K562 (cell line): Measurements from ENCODE around the gene KCNAB2. TPM values are rescaled to one million over a fixed set of nuclear protein-coding genes. Genes with fewer than 3 reads are reported as not detected.

Experiments
- ATAC-seq: fragments of 200-7000 bp; cut with Tn5 transposase; 3 replicates; pipeline ENCODE4 v1.9.1; 2020; ENCODE audit warnings: moderate library complexity
- BruUV-seq: library from RNA; stranded (reverse); fragments of 400-500 nt; replicated peaks from 2 replicates; lab custom pipeline; 2021; lab: Mats Ljungman, UMichigan
- CTCF ChIA-PET: fragments of 300-600 bp; formaldehyde crosslinking; extraction: SDS; loops from one replicate; lab custom pipeline; 2021; ENCODE audit warnings: low intra/inter-chr PET ratio; lab: Yijun Ruan, JAX
- POLR2A ChIA-PET: fragments of 300-600, 350-650 bp; sonication (Branson Sonifier 250); formaldehyde crosslinking; extraction: SDS; loops from one replicate; lab custom pipeline; 2021; ENCODE audit warnings: antibody characterized with exemption, inconsistent platforms; lab: Yijun Ruan, JAX
- DNase-seq, 4 experiments: peaks; one replicate each; pipeline versions ENCODE4 v3.0.0 to v3.0.0-alpha.2; 2011 to 2018; ENCODE audit warnings: low spot score in 3 of 4, mixed read lengths in 3 of 4; ENCODE audit errors: extremely low read depth in 1 of 4
- FAIRE-seq: peaks from 2 replicates; lab custom pipeline; 2011; peaks lifted over from hg19 to GRCh38; lab: Jason Lieb, UNC
- H2AFZ ChIP-seq: 2 replicates; pipeline ENCODE4 v1.6.0; 2011; ENCODE audit warnings: low read depth, low read length, control low read depth, inconsistent platforms
- H3K27ac ChIP-seq: fragments of 200-600 bp; 3 replicates; pipeline ENCODE4 v1.8.0; 2011; ENCODE audit warnings: low read depth, mild to moderate bottlenecking, control low read depth, inconsistent platforms, low read length, moderate library complexity, mixed read lengths; ENCODE audit errors: extremely low read depth
- H3K27me3 ChIP-seq, 2 experiments: fragments of 300-600 bp in 1 of 2; 2 replicates in 1 of 2; 3 replicates in 1 of 2; pipeline versions ENCODE4 v1.6.0 to v1.8.0; 2011; ENCODE audit warnings: inconsistent platforms in 2 of 2, low read length in 2 of 2, mild to moderate bottlenecking in 1 of 2, mixed read lengths in 1 of 2, moderate library complexity in 1 of 2; ENCODE audit not compliant: control insufficient read depth in 2 of 2, insufficient read depth in 2 of 2
- H3K36me3 ChIP-seq: fragments of 300-600 bp; 3 replicates; pipeline ENCODE4 v1.8.0; 2011; ENCODE audit warnings: mild to moderate bottlenecking, low read length, inconsistent platforms; ENCODE audit not compliant: control insufficient read depth, insufficient read depth
- H3K4me1 ChIP-seq, 2 experiments: fragments of 200-600 bp in 1 of 2; replicated peaks in 1 of 2; 2 replicates in 1 of 2; 3 replicates in 1 of 2; pipeline versions ENCODE4 v1.5.1 to v1.8.0; 2011; ENCODE audit warnings: inconsistent platforms in 2 of 2, low read length in 2 of 2, mild to moderate bottlenecking in 1 of 2, mixed read lengths in 1 of 2, moderate library complexity in 1 of 2; ENCODE audit not compliant: control insufficient read depth in 2 of 2, insufficient read depth in 2 of 2
- H3K4me2 ChIP-seq: 2 replicates; pipeline ENCODE4 v1.6.1; 2011; ENCODE audit warnings: low read length, control low read depth, inconsistent platforms, mixed read lengths; ENCODE audit not compliant: insufficient read depth
- H3K4me3 ChIP-seq: fragments of 200-600 bp; sonication (generic), shearing (Covaris generic); 2 replicates; pipeline ENCODE4 v1.5.1; 2016; ENCODE audit warnings: control low read depth, inconsistent platforms
- H3K79me2 ChIP-seq: fragments of 200-600 bp; 3 replicates; pipeline ENCODE4 v1.8.0; 2011; ENCODE audit warnings: low read length, inconsistent platforms; ENCODE audit not compliant: control insufficient read depth, insufficient read depth
- H3K9ac ChIP-seq, 2 experiments: 2 replicates each; pipeline versions ENCODE4 v1.6.0 to v1.6.1; 2011; ENCODE audit warnings: low read depth in 2 of 2, low read length in 2 of 2, control low read depth in 1 of 2, inconsistent platforms in 1 of 2, mild to moderate bottlenecking in 1 of 2, mixed read lengths in 1 of 2; ENCODE audit not compliant: insufficient read depth in 1 of 2
- H3K9me1 ChIP-seq: one replicate; pipeline ENCODE4 v1.6.0; 2011; ENCODE audit warnings: inconsistent platforms, mild to moderate bottlenecking, low read length, moderate library complexity; ENCODE audit not compliant: control insufficient read depth, insufficient read depth
- H3K9me3 ChIP-seq: replicated peaks from 2 replicates; pipeline ENCODE4 v1.5.1; 2011; ENCODE audit warnings: low read depth, low read length, inconsistent platforms; ENCODE audit not compliant: control insufficient read depth, insufficient read depth
- H4K20me1 ChIP-seq: replicated peaks from 2 replicates; pipeline ENCODE4 v1.6.1; 2011; ENCODE audit warnings: low read length, inconsistent platforms, mixed read lengths; ENCODE audit not compliant: control insufficient read depth, insufficient read depth
- BHLHE40 ChIP-seq: IDR thresholded peaks from 2 replicates; pipeline ENCODE4 v1.6.1; 2011; ENCODE audit warnings: low read length, improper control_type of control experiment
- CHD4 ChIP-seq: fragments of 200-600 bp; sonication (generic); IDR thresholded peaks from 3 replicates; pipeline ENCODE4 v1.6.1; 2012; ENCODE audit warnings: low read depth, mild to moderate bottlenecking, mixed read lengths, low read length, inconsistent platforms; ENCODE audit not compliant: insufficient read depth, insufficient replicate concordance, poor library complexity, severe bottlenecking
- CTCF ChIP-seq, 3 experiments: IDR thresholded peaks in 2 of 3; conservative IDR thresholded peaks in 1 of 3; 2 replicates each; pipeline ENCODE4 v1.5.1; 2011 to 2012; ENCODE audit warnings: low read length in 3 of 3, mild to moderate bottlenecking in 3 of 3, control low read depth in 2 of 3, improper control_type of control experiment in 1 of 3, inconsistent platforms in 1 of 3, low read depth in 1 of 3, mixed read lengths in 1 of 3, moderate library complexity in 1 of 3; ENCODE audit not compliant: insufficient read depth in 2 of 3
- GTF2B ChIP-seq: IDR thresholded peaks from 2 replicates; pipeline ENCODE4 v1.6.1; 2011; ENCODE audit not compliant: insufficient read length; ENCODE audit errors: extremely low read depth
- HDGF ChIP-seq: fragments of 450-650 bp; IDR thresholded peaks from 2 replicates; pipeline ENCODE4 v1.6.1; 2016
- JUND ChIP-seq, 2 experiments: IDR thresholded peaks; 2 replicates in 1 of 2; 3 replicates in 1 of 2; pipeline ENCODE4 v1.6.1; 2011; ENCODE audit warnings: borderline replicate concordance in 2 of 2, low read depth in 2 of 2, low read length in 2 of 2, improper control_type of control experiment in 1 of 2, missing biosample characterization in 1 of 2, missing genetic modification characterization in 1 of 2, missing genetic modification reagents in 1 of 2
- KDM1A ChIP-seq, 2 experiments: fragments of 450-650 bp; IDR thresholded peaks; 2 replicates each; pipeline ENCODE4 v1.6.1; 2016; ENCODE audit warnings: mild to moderate bottlenecking in 2 of 2
- PHF21A ChIP-seq: fragments of 450-650 bp; IDR thresholded peaks from 2 replicates; pipeline ENCODE4 v1.6.1; 2017; ENCODE audit warnings: low read depth, borderline replicate concordance
- RAD21 ChIP-seq, 2 experiments: fragments of 250-450 bp in 1 of 2; fragments of 450-650 bp in 1 of 2; sonication (Bioruptor Pico) in 1 of 2; formaldehyde crosslinking in 1 of 2; IDR thresholded peaks in 1 of 2; conservative IDR thresholded peaks in 1 of 2; 2 replicates each; pipeline versions ENCODE4 v1.4.0 to v1.8.0; 2020 to 2022; ENCODE audit warnings: mild to moderate bottlenecking in 2 of 2, moderate library complexity in 1 of 2
- RNF2 ChIP-seq: sonication (generic); IDR thresholded peaks from 2 replicates; pipeline ENCODE4 v1.6.1; 2016
- ZBTB8A ChIP-seq: fragments of 450-650 bp; IDR thresholded peaks from 2 replicates; pipeline ENCODE4 v1.6.1; 2018; ENCODE audit warnings: mild to moderate bottlenecking, moderate library complexity; ENCODE audit not compliant: partially characterized antibody
- ZKSCAN1 ChIP-seq: fragments of 150-350 bp; IDR thresholded peaks from 2 replicates; pipeline ENCODE4 v1.6.1; 2016; ENCODE audit warnings: low read depth, low read length
- ZNF668 ChIP-seq: fragments of 250-450 bp; sonication (Bioruptor Pico); IDR thresholded peaks from 2 replicates; pipeline ENCODE4 v1.8.0; 2022; ENCODE audit warnings: mild to moderate bottlenecking, inconsistent platforms
- ZNF77 ChIP-seq: fragments of 250-450 bp; sonication (Bioruptor Pico); IDR thresholded peaks from 2 replicates; pipeline ENCODE4 v1.5.0; 2020
- WGBS: fragments of 100-300 bp; shearing (Covaris generic); methylation state at CpG from one replicate; pipeline ENCODE4 v1.1.6; 2016; ENCODE audit warnings: low coverage, mixed read lengths; ENCODE audit not compliant: insufficient coverage; ENCODE audit errors: missing lambda C conversion rate; 5-methylcytosine and 5-hydroxymethylcytosine counted together
- in situ Hi-C: fragments of 300-500 bp; cut with MboI; formaldehyde crosslinking; loops from 4 replicates; pipeline ENCODE4 v1.15.0; 2018; ENCODE audit warnings: inconsistent platforms, mixed read lengths
- intact Hi-C: fragments of 100-400 bp; cut with micrococcal nuclease; formaldehyde crosslinking; loops from 2 replicates; pipeline ENCODE4 v1.14.2; 2022
- polyA plus RNA-seq, 8 experiments: library from polyadenylated mRNA; depleted of rRNA in 4 of 8; stranded (reverse) in 5 of 8; unstranded in 3 of 8; fragments of >200 nt; fragmentation: Nextera tagmentation in 2 of 8; fragmentation: Illumina TruSeq in 1 of 8; extraction: Ambion mirVana in 2 of 8; extraction: Trizol in 1 of 8; gene quantifications; 2 replicates each; pipeline versions ENCODE4 v1.2.1 to v1.2.3, GENCODE V29; 2011 to 2014; ENCODE audit warnings: inconsistent platforms in 1 of 8, missing spikeins in 1 of 8
- total RNA-seq, 7 experiments: library from RNA; depleted of rRNA in 6 of 7; stranded (reverse); fragments of >200 nt in 6 of 7; fragmentation: Illumina TruSeq in 2 of 7; extraction: Trizol in 2 of 7; gene quantifications; 2 replicates each; pipeline versions ENCODE4 v1.2.1 to v1.2.3, GENCODE V29; 2011 to 2021; ENCODE audit warnings: low replicate concordance in 1 of 7

The KCNAB2 gene
- total and polyA plus RNA-seq, 9 of the 15 experiments (the other 6 are each of a cell fraction or from before 2014, with no cell fraction given): 1.8 to 15.8 (median 7.1) TPM

GRCh38 chr1:6077919-6078318 lies 32.2 kb downstream of the KCNAB2 start (continued):
- TF ChIP-seq GTF2B: no peak
- no peak for TF ChIP-seq PHF21A
- TF ChIP-seq, all 486 proteins: peak for 0

- 6% methylated on average over 12 of the region's 12 CpGs for WGBS
- Histone ChIP-seq H3K9me1 (no peaks in the 10 kb centered on the region), H3K79me2 (no peaks in the 10 kb centered on the region), H3K9me3 (no peaks in the 10 kb centered on the region), H2AFZ (no peak overlapping the region), H3K27ac (no peak overlapping the region), H3K27me3 (peaks cover 78 to 94% of the 10 kb centered on the region in 2 experiments), H3K4me1 (peaks cover 0 to 14% of the 10 kb centered on the region in 2 experiments; a peak in 1 of 5 replicates), H4K20me1 (peaks cover 42% of the 10 kb centered on the region), H3K4me3 (no peak overlapping the region), H3K9ac (no peak overlapping the region), H3K36me3 (no peaks in the 10 kb centered on the region), H3K4me2 (no peak overlapping the region)
- no TSS peak for BruUV-seq
- ATAC-seq (peak; percentile 63), DNase-seq (peak in 1 of 4 experiments; percentile 42), FAIRE-seq (no peak)
- intact Hi-C loops: no loop called here
- CTCF ChIA-PET: no interaction called here
- TF ChIP-seq HDGF: no peak
- no peak for TF ChIP-seq ZKSCAN1
- TF ChIP-seq KDM1A (IDR thresholded peaks at IDR 0.05): peak; percentile 31 to 33; a peak in 2 of 4 replicates
- no peak for TF ChIP-seq ZBTB8A
- no peak for TF ChIP-seq ZNF77 (CRISPR knock-in tag)
- TF ChIP-seq CHD4: no peak
- TF ChIP-seq RNF2: no peak
- TF ChIP-seq RAD21 (CRISPR knock-in tag; conservative IDR thresholded peaks at IDR 0.05 in 1 of 2, IDR thresholded peaks at IDR 0.05 in 1 of 2): peak in 1 of 2 experiments; percentile 26; a peak in 1 of 4 replicates
- TF ChIP-seq JUND (IDR thresholded peaks at IDR 0.05; ENCODE audit: borderline replicate concordance, low read depth, low read length): no peak
- no peak for TF ChIP-seq JUND (tag; IDR thresholded peaks at IDR 0.05; ENCODE audit: borderline replicate concordance, low read depth, low read length)
- no peak for TF ChIP-seq ZNF668 (CRISPR knock-in tag)
- TF ChIP-seq CTCF (IDR thresholded peaks at IDR 0.05 in 2 of 3, conservative IDR thresholded peaks at IDR 0.05 in 1 of 3; ENCODE audit: insufficient read depth in 2 of 3, low read depth in 1 of 3, low read length in 3 of 3): peak; percentile 37 to 52 (median 43); a peak in 5 of 6 replicates
- peak; percentile 71 for TF ChIP-seq BHLHE40
- in situ Hi-C loops: no loop called here
- POLR2A ChIA-PET: interaction anchor here (0.8 to 1.3 kb wide), 2 partner anchors 8 to 18 kb away, joined by 3 read pairs; no protein-coding TSS in a partner anchor
Observed at GRCh38 chr1:6080469-6080868, 34.8 kb downstream of the KCNAB2 start.
